ENCODE measurements around the gene ATP8B3.

ATP8B3 gene, protein sequence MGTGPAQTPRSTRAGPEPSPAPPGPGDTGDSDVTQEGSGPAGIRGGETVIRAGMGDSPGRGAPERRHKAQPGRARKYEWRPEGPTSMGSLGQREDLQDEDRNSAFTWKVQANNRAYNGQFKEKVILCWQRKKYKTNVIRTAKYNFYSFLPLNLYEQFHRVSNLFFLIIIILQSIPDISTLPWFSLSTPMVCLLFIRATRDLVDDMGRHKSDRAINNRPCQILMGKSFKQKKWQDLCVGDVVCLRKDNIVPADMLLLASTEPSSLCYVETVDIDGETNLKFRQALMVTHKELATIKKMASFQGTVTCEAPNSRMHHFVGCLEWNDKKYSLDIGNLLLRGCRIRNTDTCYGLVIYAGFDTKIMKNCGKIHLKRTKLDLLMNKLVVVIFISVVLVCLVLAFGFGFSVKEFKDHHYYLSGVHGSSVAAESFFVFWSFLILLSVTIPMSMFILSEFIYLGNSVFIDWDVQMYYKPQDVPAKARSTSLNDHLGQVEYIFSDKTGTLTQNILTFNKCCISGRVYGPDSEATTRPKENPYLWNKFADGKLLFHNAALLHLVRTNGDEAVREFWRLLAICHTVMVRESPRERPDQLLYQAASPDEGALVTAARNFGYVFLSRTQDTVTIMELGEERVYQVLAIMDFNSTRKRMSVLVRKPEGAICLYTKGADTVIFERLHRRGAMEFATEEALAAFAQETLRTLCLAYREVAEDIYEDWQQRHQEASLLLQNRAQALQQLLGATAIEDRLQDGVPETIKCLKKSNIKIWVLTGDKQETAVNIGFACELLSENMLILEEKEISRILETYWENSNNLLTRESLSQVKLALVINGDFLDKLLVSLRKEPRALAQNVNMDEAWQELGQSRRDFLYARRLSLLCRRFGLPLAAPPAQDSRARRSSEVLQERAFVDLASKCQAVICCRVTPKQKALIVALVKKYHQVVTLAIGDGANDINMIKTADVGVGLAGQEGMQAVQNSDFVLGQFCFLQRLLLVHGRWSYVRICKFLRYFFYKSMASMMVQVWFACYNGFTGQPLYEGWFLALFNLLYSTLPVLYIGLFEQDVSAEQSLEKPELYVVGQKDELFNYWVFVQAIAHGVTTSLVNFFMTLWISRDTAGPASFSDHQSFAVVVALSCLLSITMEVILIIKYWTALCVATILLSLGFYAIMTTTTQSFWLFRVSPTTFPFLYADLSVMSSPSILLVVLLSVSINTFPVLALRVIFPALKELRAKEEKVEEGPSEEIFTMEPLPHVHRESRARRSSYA (N-terminal part only)

DNA sequence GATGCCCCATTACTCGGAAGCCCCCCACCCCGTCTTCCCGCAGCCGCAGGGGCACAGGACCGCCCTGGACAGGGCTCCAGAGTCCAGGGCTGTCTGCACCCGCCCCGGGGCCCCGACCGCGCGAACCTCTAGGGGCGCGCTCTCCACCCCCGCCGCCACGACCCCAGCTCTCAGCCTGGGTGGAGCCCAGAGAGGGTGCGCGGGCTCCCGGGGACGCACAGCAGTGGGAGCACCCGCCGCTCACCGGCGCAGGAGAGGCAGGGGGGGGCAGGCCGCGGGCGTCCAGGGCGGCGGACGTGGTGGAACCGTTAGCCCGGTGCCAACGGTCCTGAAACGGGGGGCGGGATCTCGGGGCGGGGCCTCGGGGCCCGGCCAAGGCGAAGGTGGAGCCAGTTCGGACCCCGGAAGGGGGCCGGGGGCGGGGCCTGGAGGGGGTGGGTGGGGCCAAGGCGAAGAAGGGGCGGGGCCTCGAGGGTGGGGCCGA, at the start of gene ATP8B3:
TSS of gene ATP8B3 (minus strand) at position 335 of the 484 bp plus-strand sequence. CDS start 540 bp downstream, outside the sequence.
- DNase-seq (ENCODE audit: low spot score): no peak

DNA sequence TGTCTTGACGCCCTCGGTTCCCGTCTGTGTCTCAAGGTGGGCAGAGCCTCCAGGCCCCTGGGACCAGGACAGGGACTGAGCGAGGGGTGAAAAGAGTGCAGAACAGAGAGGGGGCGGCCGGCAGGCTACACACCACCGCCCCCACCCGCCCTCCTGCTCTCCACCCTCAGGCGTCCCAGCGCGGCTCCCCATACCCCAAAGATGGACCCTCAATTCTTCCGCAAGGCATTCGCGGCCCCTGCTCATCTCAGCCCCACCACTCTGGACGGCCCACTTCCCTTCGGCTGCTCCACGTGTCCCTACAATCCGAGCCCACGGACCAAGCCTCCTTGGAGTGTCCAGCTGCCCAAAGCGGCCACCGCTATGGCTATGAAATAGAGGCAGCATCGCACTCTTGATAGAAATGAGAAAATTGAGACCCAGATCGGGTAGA, 49.5 kb upstream of the ATP8B3 start:
- no peak for DNase-seq (ENCODE audit: low spot score)

DNA sequence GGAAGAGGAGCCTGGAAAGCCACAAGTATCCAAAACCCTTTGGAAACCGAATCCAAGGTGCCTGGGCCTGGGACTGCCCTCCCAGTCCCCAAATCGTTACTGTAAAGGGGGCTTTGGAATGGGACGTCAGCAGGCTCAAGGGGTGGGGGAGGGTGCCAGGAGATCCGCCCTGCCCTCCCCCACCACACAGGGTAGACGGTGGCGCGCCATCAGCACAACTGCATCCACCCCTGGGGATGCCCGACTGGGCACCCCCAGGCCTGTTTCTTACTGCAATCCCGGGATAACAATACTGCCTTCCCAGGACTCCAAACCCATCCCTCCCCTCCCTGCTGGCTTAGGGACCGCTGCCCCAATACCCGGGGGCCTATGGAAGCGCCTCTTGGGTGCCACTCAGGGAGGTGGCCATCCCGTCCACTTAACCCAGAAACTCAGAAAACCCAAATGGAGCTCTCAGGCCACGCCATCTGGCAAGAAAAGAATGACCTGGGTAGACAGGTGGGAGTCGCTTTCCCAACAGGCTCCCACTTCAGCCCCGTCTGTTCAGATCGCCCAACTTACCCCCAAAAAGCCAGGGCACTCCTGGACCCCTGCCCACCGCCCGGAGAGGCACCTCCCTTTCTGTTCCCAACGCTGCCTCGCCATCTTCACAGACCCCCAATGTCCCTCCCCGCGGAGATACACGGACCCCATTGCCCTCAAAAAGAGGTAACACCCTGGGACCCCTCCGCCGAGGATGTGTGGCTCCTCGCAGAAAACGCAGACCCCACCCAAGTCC, 48.9 kb upstream of the ATP8B3 start:
- no peak for DNase-seq (ENCODE audit: low spot score)

DNA sequence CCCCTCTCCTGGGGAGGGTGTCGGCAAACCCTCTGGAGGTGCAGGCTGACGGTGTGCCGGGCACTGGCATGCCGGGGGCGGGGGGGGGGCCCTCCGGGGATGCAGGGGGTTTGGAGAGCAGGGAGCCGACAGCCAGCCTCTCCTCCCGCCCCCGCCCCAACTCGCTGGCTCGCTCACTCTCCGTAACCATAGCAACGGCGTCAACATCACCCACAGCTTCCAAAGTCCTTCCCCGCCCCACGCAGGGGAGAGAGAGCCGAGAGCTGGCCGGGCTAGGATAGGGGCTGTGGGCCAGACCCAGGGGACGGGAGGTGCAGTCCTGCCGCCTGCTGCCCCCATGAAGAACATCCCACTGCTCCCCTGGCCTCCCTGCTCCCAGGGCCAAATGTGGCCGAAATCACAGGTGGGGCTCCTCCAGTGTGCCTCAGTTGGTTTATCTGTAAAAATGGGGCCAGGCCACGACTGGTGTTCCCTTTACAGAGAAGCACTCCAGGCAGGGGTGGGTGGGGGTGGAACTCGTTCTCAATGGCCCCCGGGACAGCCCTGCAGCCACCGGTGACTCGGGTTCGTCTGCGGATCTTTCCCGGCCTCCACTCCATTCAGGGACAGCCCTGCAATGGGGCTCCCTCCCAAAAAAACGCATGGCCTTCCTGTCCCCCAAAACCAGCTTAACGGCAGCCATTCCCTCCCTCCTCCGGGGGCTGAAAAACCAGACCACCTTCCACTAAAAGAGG, 48.1 kb upstream of the ATP8B3 start:
- DNase-seq (ENCODE audit: low spot score): peak; percentile 85

DNA sequence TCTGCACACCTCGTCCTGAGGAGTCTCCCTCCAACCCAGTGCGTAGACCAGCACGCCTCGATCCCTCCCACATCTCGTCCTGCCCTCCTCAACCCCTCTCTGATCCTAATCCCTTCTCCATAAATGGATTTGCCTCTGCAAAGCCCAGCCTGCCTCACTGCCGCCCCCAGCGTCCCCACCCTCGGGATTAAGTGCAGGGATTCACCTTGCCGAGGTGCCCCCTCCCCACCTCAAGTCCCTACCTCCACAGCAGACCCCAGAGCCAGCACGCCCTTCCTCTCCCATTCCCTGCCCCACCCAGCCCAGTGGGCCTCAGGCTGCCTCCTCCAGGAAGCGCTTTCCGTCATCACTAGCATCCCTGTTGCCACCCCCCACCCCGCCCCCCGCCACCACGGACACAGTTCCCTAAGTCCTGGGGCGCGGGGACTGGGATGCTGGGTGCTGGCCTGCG, 47.3 kb upstream of the ATP8B3 start:
- no peak for DNase-seq (ENCODE audit: low spot score)

DNA sequence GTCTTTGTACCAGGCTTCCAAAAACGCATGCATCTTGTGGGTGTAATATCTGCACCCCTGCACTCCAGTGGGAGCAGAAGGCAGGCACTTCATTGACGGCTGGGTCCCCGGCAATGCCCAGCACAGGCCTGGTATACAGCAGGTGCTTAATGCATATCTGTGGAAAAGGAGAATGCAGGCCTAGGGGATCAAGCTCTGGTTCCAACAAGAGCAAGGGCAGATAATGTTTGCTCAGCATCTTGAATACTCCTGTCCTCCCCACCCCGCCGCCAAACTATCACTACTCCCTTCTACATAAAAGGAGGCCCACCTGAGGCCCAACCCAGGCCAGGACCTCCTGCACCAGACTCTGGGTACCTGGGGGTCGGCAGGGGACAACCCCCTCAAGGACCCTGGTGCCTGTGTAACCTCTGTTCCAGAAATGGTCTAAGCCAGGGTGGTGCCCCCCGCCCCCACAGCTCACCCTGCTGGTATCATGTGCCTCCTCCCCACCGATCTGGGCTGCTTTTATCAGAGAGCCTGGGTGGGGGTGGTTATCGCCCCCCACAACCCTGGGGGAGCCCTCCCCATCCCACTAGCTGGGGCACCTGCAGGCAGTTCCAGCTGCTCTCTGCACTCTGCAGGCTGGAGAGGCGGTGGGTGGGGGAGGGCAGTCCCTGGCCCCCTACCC, 46.5 kb upstream of the ATP8B3 start:
- DNase-seq (ENCODE audit: low spot score): no peak

DNA sequence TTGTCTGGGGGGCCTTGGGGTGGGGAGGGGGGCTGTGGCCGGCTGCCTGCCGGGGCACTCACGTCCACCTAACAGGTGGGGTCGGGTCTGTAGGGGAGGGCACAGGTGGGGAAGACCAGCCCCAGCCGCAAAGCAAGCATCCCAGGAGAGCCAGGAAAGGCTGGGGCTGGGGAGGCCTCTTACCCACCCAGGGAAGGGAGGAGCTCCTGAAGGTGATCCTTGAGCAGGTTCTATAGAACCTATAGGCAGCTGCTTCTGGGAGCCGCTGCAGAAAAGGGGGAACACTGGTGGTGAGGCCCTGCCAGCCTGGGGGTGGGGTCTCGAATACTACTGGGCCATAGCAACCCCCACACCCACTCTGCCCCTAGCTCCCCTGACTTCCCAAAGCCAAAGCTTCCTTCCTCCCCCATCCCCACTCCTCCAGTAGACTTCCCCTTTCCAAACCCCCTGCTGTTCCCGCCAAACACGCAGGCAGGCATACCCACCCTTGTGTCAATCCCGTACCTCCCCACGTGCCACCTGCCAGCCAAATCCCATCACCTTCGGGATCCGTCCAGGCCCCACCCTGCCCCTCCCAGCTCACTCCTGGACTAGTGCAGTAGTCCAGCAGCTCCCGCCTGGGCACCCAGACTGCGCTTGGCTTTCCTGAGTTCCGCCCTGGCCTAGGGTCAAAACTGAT, 45.7 kb upstream of the ATP8B3 start:
- no peak for DNase-seq (ENCODE audit: low spot score)

DNA sequence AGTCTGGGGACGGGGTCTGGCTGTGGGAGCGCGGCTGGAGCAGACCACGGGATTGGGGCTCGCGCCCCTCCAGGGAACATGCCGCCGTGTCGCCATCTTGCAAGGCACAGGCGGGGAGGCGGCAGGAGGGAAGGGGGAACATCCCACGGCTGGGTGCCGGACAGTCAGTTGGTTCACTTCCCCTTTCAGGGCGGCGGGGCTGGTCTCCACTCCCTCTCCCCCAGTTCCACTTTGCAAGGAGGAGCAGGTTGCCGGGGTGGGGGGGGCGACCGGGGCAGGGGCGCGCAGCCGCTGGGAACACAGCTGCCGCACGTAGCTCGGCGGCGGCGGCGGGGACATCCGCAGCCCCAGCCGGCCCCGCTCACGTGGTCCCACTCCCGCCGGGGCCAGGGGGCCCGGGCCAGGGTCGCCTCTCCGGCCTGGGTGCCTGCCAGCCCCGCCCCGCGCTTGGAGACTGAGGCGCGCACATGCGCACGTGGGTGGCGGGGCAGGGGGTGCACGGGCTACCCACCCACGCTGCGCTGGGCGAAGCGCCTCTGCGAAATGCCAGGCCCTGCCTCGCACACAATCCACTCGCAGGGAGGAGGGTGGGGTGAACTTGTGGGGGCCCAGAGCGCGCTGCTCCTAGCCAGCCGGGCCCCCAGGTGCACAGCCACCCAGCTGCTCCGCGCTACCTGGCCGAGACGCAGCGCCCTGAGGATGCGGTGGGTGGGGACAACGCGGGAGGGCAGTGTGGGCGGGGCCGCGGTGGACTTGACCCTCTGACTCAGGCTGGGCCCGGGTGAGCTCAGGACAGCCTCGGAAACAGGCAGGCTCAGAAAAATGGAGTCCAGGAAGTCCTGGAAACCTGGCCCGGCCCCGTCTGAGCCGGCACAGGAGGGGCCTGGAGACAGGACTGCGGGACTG, 44.9 kb upstream of the ATP8B3 start:
- no peak for DNase-seq (ENCODE audit: low spot score)

DNA sequence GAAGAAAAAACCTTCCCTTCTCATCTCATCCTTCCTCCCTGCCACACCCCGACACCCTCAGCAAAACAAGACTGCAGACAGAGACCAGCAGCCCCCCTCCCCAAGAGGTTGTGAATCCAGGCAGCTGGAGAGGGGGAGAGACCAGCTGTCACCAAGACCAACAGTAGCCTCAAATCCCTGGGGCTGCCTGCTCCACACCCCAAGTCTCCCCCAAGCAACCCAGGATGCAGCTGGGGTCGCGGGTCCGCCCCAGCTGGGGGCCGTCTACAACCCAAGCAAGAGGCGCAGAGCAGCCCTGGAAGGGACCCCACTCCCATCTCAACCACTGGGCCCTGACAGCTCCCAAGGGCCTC, 44.2 kb upstream of the ATP8B3 start:
- DNase-seq (ENCODE audit: low spot score): no peak

DNA sequence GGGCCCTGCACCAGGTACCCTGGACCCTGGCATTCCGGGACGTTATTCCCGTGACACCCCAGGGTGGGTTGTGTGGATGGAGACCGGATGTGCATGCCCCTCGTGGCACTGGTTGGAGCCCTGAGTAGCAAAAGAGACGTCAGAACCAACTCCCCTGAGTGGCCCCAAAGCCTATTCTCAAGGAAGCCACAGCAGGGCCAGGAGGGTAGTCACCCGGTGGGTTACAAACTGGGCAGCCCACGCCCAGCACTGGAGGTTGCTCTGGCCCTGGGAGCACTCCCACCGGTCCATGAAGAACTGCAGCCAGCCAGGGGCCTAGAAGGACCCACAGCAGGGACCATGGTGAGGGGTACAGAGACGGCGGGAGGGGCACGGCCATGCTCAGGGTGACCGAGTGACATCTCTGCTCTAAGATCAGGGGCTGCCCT, 43.8 kb upstream of the ATP8B3 start:
- no peak for DNase-seq (ENCODE audit: low spot score)

DNA sequence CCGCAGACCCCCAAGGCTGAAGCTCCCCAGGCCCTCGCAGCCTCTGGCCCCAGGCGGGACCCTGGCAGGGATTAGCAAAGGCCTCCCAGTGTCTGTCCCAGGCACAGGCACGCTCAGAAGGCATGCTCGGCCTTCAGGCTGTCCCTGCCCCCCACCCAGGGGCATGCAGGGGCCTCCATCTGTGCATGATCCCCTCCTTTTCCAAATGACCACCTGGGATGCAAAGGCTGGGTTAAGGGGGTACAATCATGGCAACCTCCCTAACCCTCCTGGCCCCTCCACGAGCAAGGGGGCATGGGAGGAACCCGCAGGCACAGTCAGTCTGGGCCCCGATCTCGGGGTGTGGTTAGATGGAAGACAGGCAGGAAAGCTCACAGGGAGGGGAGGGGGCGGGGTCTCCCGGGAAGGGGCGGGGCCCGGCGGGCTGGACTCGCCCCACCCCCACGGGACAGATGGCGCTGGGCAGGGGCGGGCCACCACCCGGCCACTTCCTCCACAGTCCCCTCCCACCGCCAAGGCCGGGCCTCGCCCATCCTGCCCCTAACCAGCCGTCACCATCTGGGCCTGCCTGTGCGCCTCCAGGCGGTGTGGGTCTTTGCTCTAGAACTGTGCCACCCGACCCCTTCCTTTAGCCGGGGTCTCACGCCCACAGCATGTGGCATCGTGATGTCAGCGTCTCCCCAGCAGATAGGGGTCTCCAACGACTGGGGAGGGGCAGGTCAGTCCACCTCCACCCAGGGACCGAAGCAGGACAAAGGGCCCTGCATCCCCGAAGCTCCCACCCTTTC, 43.2 kb upstream of the ATP8B3 start:
- DNase-seq (ENCODE audit: low spot score): peak; percentile 91

DNA sequence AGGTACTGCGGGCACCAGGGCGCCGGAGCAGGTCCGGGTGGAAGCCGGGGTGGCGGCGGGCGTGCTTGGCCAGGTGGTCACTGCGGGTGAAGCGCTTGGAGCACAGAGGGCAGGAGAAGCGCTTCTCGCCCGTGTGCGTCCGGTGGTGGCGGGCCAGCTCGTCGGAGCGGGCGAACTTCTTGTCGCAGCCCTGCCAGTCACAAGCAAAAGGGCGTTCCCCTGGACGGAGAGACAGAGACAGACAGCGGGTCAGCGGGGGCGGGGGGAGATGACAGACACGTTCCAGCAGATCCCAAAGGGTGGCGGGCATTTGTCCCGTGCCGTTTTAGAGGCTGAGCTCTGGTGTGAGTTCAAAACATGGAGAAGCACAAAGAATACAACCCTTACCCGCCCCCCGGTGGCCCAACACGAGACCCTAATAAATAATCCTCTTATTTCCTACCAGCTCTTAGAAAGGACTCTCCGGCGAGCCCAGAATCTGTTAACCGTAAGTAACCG, 42.5 kb upstream of the ATP8B3 start:
- DNase-seq (ENCODE audit: low spot score): no peak

DNA sequence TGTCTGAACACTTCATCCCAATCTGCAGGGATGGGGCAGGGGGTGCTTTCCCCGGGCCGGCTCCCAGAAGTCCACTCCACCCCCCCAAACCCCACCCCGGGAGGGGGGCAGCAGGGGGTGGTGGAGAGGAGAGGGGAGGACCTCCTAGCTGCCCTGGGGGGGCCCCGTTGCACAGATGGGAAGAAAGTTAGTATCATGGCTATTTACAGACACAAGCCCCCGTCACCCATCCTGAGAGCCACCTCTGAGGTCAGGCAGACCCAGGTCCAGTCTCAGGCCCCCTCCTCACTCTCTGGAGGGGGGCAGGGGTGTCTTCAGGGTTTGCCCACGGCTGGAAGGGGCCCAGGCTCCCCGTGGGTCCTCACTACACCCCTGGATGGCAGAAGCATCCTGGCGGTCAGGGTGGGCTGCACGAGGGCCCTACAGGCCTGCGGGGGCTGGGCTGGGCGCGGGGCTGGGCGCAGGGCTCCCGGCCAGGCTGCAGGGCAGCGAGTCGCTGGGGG, 42.0 kb upstream of the ATP8B3 start:
- no peak for DNase-seq (ENCODE audit: low spot score)

DNA sequence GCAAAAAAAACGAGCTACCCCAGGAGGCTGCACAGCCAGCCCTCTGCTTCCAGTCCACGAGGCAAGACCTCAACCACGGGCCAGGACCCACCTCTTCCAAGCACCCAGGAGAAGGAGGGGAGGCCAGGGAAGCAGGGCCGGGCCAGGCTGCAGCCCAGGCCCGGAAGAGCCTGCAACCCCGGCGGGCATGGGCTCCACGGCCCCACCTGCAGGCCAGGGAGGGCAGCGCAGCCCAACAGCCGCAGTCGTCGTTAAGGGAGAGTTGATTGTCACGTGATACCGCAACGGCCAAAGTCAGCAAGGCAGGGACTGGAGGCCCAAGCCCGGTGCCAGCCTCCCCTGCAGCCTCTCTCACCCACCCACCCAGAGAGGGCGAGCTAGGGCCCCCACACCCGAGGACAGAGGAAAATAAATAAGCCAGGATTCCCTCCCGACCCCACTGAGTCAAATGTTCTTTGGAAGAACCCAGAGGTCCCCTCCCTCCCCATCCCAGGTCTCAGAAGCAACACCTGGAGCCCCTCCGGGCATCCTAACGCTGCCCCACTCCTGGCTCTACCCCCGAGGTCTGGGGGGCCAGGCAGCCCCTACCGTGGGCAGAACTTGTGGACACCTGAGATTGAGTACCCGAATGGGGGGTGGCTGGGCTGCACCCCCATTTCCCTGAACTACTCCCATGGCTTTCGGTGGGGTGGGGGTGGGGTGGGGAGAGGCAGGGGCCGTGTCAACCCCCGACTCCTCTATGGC, 41.4 kb upstream of the ATP8B3 start:
- DNase-seq (ENCODE audit: low spot score): no peak

DNA sequence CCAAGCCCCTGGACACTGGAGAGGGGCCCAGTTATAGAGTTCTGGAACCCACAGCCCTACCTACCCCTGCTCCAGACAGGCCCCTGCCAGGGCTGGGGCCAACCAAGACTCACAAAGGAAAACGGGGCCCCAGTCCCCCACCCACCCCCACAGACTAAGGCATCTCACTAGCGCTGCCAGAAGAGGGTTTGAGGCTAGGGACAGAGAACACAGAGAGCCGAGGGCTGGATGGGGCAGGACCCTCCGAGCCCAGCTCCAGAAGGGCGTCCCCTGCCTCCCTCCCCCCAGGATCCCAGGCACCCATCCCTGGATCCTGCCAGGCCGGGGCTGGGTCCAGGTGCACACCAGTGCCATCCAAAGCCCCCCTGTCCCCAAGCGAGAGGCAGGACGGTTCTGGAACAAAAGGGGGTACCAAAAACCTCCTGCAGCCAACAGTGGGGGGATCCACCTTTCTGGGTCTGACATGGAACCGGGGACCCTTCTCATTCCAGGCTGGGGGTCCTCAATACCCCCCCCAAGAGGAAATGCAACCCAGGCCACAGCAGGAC, 40.6 kb upstream of the ATP8B3 start:
- DNase-seq (ENCODE audit: low spot score): no peak
